Activated CD4-positive, alpha-beta T cell treated with anti-CD3 and anti-CD28 coated beads for 24 hours (primary cell): Measurements from ENCODE around the gene TPSB2.
"Not testable (repeated sequence)": the region's sequence is repeated elsewhere in the genome, so short reads cannot be mapped to it uniquely, and the experiment has no call there.

ENCODE experiments used
- DNase-seq, 2 donors: peaks; one replicate each; pipeline ENCODE4 v3.0.0-alpha.2; 2020; ENCODE audit warnings: low read depth in 2 of 2

Gene TPSB2

DNA sequence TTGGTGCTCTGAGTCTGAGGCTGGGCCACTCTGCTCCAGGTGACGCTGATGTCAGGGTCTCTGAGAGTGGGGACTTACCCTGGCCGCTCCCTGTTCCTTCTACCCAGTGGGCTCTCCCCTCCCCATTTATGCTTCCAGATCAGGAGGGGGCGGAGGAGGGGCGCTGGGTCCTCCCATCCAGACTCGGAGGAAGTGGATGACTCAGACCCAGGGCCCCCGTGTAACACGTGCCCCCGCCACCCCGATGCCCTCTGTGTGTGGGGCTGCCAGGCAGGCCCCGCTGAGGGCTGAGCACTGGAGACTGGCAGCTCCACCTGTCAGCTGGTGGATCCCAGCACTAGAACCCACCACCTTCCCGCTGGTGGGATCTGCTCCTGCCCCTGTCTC, at the start of gene TPSB2:
TSS of gene TPSB2 (minus strand) at position 101 of the 387 bp plus-strand sequence. CDS start 233 bp downstream, outside the sequence.
- DNase-seq = not testable (repeated sequence)

GRCh38 chr16:1279081-1279944, 49.3 kb upstream of the TPSB2 start:
- no peak for DNase-seq

- DNase-seq = no peak
These were observed 48.5 kb upstream of the TPSB2 start for GRCh38 chr16:1278477-1278876.

DNA sequence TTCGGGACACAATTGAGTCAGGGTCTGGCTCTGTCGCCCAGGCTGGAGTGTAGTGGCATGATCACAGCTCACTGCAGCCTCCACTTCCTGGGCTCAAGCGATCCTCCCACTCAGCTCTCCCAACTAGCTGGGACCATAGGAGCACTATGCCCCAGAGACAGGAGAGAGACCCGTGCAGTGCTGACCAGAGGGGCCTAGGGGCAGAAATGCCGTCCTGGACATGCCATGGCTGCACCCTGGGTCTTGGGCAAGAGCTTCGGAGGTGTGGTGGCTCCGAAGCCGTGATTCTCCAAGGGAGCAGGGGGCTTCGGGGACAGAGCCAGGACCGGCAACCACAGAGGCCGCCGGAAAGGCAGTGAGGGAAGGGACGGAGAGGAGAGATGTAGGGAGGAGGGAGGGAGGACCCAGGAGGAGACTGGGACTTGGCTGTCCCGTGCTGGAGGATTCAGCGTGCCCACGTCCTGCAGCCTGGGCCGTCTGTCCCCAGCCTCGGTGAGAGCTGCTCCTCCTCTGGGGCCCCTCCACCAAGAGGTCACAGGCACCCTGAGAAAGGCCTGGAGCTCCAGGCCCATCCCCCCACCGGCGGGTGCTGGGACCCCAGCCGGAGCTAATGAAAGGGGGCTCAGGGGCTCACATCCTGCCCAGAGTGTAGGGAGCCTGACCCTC, 47.8 kb upstream of the TPSB2 start:
- no peak for DNase-seq

DNA sequence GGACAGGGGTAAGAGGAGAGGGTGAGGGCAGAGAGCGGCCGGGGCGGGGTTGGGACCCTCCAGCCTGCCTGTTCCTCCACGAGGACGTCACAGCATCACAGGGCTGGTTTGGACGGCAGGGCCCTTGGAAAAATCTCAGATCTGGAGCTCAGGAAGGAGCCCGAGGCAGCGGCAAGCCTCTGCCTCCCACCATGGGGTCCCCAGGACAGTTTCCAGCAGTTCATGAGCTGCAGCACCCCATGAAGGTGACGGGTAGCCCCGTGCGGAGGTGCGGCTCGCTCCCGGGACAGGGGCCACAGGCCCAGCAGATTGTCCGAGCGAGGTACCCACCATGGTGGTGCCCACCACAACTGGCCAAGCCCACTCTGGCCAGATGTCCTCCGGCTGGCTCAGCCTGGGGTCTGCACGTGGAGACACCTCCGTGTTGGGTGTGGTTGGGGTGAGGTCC, 47.2 kb upstream of the TPSB2 start:
- no peak for DNase-seq

DNA sequence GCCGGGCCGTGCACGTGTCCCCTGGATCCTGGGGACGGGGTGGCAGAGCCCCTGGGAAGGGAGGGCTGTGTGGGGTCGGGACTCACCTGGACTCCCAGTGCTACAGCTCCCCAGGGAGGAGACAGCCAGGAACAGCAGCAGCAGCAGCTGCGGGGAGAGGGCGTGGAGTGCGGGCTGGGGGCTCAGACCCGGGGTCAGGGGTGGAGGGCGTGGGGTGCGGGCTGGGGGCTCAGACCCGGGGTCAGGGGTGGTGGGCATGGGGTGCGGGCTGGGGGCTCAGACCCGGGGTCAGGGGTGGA, 46.5 kb upstream of the TPSB2 start:
- DNase-seq = no peak

DNA sequence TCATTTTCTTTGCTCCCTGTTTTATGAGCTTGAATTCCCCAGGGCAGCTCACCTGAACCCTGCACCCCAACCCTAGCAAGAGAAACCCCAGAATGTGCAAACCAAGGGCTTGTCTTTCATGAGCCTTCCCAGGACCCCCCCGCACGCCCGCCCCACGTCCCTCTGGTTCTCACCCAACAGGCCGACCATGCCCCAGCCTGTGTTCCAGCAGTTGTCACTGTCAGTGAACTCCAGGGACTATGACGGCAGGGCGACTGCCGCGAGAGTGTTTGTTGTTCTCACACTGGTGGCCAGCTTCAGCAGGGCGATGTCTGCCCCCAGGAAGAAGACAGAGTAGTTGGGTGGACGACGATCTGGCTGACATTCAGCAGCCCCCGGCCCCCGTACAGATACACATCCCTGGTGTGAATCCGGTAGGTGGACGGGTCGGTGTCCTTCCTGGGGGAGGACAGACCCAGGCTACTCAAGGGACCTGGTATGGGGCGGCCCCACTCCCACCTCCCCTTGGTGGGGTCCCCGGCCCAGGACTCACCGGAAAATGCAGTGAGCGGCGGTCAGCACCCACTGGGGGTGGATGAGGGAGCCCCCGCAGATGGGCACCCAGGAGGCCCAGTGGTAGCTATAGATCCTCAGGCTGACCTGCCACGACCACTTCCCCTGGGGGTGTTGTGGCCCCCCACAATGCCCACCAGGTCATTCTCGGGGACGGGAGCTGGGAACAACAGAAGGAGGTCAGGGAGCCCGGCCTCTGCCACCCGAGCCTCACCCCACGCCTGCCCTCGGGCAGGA, 46.0 kb upstream of the TPSB2 start:
- no peak for DNase-seq

GRCh38 chr16:1274767-1275166, 44.8 kb upstream of the TPSB2 start:
- no peak for DNase-seq

DNA sequence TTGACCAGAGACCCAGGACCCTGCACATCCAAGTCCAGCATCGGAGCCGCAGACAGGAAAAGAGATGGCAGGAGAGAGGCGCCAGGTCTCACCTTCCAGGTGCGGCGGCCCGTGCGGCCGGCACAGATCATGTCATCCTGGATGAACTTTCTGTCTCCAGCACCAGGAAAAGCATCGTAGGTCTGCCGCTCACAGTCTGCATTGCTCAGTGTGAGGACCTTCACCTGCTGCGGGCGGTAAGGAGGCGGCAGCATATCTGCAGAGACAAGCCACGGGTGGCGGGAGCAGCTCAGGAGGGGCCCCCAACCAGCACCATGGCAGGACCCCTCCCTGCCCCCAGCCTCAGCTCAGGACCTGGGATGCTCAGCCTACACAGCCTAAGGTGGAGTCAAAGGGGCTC, 43.8 kb upstream of the TPSB2 start:
- no peak for DNase-seq

GRCh38 chr16:1272453-1273198, 42.6 kb upstream of the TPSB2 start:
- no peak for DNase-seq

DNA sequence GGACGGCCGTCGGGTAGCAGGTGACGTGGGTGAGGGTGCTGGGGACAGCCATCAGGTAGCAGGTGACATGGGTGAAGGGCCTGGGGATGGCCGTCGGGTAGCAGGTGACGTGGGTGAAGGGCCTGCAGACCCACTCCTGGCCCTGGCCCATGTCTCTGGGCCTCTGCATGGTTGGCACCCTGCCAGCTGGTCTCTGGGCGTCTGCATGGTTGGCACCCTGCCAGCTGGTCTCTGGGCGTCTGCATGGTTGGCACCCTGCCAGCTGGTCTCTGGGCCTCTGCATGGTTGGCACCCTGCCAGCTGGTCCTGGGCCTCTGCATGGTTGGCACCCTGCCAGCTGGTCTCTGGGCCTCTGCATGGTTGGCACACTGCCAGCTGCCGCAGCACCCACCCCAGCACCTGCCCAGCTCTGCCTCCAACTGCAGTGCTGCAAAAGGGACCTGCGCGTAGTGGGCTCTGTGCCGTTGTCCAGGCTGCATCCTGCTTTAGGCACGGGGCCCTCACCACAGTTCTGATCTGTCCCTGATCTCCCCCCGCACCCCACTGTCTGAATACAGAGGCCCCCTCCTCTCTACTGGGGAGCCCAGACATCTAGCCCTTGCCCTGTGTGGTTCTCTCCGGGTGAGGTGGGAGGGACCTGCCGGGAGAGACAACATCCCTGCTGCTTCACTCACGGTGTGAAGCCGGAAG, 41.9 kb upstream of the TPSB2 start:
- DNase-seq = not testable (repeated sequence)

DNA sequence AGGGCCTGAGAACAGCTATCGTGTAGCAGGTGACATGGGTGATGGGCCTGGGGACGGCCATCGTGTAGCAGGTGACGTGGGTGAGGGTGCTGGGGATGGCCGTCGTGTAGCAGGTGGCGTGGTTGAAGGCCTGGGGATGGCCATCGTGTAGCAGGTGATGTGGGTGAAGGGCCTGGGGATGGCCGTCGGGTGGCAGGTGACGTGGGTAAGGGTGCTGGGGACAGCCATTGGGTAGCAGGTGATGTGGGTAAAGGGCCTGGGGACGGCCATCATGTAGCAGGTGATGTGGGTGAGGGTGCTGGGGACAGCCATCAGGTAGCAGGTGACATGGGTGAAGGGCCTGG, 41.4 kb upstream of the TPSB2 start:
- DNase-seq = no peak

DNA sequence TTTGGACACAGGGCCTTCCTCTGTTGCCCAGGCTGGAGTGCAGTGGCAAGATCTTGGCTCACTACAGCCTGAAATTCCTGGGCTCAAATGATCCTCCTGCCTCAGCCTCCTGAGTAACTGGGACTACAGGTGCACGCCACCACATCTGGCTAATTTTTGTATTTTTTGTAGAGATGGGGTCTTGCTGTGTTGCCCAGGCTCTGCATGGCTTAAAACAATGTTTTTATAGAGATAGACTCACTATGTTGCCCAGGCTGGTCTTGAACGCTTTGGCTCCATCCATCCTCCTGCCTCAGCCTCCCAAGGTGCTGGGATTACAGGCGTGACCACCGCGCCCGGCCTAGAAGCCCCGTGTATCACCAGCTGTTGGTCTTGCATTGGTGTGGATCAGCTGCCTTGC, 39.4 kb upstream of the TPSB2 start:
- DNase-seq = not testable (repeated sequence)

GRCh38 chr16:1265826-1266225, 35.8 kb upstream of the TPSB2 start:
- DNase-seq = no peak

GRCh38 chr16:1265090-1265630, 35.2 kb upstream of the TPSB2 start:
- no peak for DNase-seq

DNA sequence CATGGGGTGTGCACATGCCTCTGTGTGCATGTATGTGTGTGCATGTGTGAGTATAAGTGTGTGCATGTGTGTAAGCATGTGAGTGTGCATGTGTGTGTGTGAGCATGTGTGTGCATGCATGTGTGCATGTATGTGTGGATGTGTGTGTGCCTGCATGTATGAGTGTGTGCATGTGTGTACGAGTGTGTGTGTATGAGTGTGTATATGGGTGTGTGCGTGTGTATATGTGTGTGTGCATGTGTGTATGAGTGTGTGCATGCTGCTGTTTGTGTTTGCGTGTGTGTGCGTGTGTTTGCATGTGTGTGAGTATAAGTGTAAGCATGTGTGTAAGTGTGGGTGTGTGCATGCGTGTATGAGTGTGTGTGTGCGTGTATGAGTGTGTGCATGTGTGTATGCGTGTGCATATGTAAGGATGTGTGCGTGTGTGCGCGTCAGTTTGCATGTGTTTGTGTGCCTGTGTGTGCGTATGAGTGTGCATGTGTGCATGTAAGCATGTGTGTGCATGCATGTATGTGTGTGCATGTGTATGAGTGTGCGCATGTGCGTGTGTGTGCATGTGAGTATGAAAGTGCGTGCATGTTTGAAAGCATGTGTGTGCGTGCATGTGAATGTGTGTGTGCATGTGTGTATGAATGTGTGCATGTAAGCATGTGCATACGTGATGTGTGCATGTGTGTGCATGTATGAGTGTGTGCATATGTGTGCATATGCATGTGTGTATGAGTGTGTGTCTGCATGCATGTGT, 34.5 kb upstream of the TPSB2 start:
- DNase-seq = no peak

- no peak for DNase-seq
These were observed 33.8 kb upstream of the TPSB2 start for GRCh38 chr16:1263591-1264344.

DNA sequence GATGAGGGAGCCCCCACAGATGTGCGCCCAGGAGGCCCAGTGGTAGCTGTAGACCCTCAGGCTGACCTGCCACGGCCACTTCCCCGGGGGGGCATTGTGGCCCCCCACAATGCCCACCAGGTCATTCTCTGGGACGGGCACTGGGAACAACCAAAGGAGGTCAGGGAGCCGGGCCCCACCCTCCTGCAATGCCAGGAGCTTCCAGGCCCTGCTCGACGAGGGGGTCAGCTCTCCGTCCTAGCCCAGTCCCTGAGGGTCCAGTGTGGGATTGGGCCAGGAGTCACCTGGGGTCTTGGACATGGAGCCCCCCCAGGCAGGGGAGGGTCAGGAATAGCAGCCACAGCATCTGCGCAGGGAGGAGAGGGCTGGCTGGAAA, 32.9 kb upstream of the TPSB2 start:
- no peak for DNase-seq

- no peak for DNase-seq
These were observed 32.3 kb upstream of the TPSB2 start for GRCh38 chr16:1262210-1262845.
